NT2/D1 (cell line): Measurements from ENCODE around the gene PIGK.

Experiments
- SUZ12 ChIP-seq: IDR thresholded peaks from 2 replicates; pipeline ENCODE4 v1.6.1; 2011; ENCODE audit not compliant: insufficient read length, insufficient read depth; ENCODE audit errors: extremely low read depth
- YY1 ChIP-seq: IDR thresholded peaks from 2 replicates; pipeline ENCODE4 v1.6.1; 2011; ENCODE audit not compliant: insufficient read length, insufficient read depth
- ZNF274 ChIP-seq: IDR thresholded peaks from 2 replicates; pipeline ENCODE4 v1.6.1; 2011; ENCODE audit warnings: mild to moderate bottlenecking, low read depth, low read length

DNA sequence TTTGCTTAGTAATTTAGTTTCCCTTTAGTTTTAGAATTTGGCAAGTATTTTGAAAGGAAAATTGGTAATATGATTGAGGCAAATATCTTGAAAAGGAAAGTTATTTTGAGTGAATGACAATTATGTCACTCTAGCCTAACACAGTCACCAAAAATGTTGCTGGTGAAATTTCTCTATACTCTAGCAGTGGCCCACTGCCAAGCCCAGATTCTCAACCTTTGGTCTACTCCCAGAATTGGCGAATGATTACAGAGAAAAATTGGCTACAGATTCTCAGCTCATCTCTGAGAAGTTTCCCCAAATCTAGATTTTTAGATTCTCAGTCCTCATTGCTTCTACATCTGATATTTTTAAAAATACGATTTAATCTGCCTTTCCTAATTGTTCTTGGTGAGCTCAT is 84.9 kb downstream of the PIGK start:
- no peak for TF ChIP-seq ZNF274
- TF ChIP-seq YY1, result no peak
- TF ChIP-seq SUZ12, result no peak
